Spleen (tissue), 7 donors: ENCODE measurements around the gene FUCA1.

Experiments used
- CTCF ChIP-seq, 11 experiments: fragments of 200-600 bp in 7 of 11; fragments of 450-650 bp in 4 of 11; sonication (generic) in 4 of 11; IDR thresholded peaks in 8 of 11; conservative IDR thresholded peaks in 3 of 11; 1 replicate in 7 of 11; 2 replicates in 4 of 11; pipeline versions ENCODE4 v1.4.0 to v1.8.0; 2016 to 2021; ENCODE audit warnings: antibody characterized with exemption in 11 of 11, inconsistent platforms in 4 of 11, mild to moderate bottlenecking in 1 of 11
- POLR2A ChIP-seq, 3 donors: fragments of 450-650 bp; IDR thresholded peaks; one replicate each; pipeline ENCODE4 v1.5.1; 2017; ENCODE audit warnings: antibody characterized with exemption in 3 of 3, mild to moderate bottlenecking in 1 of 3
- POLR2AphosphoS5 ChIP-seq, 3 donors: sonication (generic); formaldehyde crosslinking; IDR thresholded peaks; one replicate each; pipeline ENCODE4 v1.5.1; 2017; ENCODE audit warnings: antibody characterized with exemption in 3 of 3
- donor health status: DM: no; HTN: no; CAD: no; lungs with moderate emphysema.
- donor health status: DM: no; HTN: no; CAD: no.
- donor health status: DM: no; HTN: no; CAD: no.

GRCh38 chr1:23879809-23880208 lies 11.7 kb upstream of the FUCA1 start:
- TF ChIP-seq POLR2A (IDR thresholded peaks at IDR 0.05): no peak
- no peak for TF ChIP-seq CTCF (IDR thresholded peaks at IDR 0.05 in 8 of 11, conservative IDR thresholded peaks at IDR 0.05 in 3 of 11)
- TF ChIP-seq POLR2AphosphoS5 (IDR thresholded peaks at IDR 0.05): no peak
